GM18511 (cell line): ENCODE results near the gene ATP5F1D.

Experiments
- ATAC-seq: cut with Tn5 transposase; IDR thresholded peaks from one replicate; pipeline ENCODE4 v1.9.1; 2021; ENCODE audit warnings: mild to moderate bottlenecking, moderate library complexity; ENCODE audit not compliant: unreplicated experiment

The ATP5F1D gene

GRCh38 chr19:1220477-1220930 is 21.0 kb upstream of the ATP5F1D start:
- ATAC-seq = no peak

DNA sequence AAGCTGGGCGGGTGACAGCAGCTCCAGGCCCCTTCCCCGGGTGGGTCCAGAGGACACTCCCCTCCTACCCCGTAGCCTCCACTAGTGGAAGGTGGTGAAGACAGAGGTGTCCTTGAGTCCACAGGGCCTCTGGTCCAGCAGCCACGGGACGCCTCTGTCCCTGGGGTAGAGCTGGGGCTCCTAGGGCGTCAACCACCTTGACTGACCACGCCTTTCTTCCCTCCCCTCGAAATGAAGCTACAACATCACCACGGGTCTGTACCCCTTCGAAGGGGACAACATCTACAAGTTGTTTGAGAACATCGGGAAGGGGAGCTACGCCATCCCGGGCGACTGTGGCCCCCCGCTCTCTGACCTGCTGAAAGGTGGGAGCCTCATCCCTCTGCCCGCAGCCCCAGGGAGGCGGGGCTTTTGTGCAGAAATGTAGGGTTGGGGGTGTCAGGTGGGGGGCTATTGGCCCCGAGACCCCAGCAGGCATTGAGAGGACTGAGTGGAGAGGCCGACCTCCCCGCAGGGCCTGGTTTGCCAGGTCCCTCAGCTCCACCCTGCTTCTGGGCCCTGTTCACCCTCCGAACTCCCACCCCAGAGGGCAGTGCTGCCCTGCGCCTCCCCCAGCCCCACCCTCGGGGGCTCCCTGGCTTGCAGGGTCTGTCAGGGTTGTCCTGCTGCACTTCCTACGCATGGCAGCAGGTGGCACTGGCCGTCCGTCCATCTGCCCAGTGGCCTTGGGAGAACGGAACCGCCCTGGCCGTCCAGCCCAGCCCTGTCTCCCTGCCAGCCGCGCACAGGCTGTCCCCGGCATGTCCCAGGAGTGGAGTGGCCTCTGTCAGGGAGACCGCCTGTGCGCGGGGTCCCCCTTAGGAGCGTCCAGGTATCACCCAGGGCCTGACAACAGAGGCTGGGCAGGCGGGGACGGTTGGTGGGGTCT is 20.3 kb upstream of the ATP5F1D start:
- no peak for ATAC-seq

DNA sequence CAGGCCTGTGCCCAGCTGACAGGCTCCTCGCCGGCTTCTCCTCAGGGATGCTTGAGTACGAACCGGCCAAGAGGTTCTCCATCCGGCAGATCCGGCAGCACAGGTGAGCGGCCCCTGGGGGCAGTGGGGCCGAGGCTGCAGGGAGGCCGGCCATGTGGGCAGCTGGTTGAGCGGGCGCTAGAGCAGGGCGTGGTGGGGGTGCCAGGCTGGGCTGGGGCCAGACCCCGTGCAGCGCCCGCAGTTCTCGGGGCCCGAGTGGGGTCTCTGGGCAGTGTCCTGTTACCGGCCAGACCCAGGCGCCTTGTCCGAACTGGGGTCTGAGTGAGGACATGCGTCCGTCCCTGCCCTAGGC is 19.7 kb upstream of the ATP5F1D start:
- no peak for ATAC-seq

- no peak for ATAC-seq
These were observed 19.2 kb upstream of the ATP5F1D start for GRCh38 chr19:1222394-1222793.

DNA sequence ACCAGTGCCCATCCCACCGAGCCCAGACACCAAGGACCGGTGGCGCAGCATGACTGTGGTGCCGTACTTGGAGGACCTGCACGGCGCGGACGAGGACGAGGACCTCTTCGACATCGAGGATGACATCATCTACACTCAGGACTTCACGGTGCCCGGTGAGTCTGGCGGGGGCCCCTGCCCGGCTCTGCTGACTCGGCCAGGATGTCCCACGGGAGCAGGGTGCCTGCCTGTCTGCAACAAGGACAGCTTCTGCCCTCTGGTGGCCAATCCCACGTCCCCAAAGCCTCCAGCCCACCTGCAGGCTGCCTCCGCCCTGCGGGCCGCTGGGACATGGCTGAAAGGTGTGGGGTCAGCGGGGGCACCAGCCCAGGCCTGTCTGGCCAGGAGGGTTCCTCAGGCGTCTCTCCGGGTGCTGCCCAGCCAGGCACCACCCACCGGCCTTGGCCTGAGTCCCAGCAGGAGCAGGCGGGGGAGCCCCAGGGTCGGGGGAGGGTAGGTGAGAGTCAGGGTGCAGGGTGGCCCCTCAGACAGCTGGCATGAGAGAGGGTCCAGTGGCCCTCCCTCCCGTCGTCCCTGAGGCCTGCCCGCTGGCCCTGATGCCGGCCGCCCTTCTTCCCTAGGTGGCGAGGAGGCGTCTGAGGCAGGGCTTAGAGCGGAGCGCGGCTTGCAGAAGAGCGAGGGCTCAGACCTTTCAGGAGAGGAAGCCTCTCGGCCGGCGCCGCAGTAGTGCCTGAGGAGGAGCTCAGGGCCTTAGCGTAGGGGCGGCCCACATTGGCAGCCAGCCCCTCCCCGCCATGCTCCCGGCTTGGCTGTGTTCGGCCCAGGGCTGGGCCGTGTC is 18.3 kb upstream of the ATP5F1D start:
- no peak for ATAC-seq

DNA sequence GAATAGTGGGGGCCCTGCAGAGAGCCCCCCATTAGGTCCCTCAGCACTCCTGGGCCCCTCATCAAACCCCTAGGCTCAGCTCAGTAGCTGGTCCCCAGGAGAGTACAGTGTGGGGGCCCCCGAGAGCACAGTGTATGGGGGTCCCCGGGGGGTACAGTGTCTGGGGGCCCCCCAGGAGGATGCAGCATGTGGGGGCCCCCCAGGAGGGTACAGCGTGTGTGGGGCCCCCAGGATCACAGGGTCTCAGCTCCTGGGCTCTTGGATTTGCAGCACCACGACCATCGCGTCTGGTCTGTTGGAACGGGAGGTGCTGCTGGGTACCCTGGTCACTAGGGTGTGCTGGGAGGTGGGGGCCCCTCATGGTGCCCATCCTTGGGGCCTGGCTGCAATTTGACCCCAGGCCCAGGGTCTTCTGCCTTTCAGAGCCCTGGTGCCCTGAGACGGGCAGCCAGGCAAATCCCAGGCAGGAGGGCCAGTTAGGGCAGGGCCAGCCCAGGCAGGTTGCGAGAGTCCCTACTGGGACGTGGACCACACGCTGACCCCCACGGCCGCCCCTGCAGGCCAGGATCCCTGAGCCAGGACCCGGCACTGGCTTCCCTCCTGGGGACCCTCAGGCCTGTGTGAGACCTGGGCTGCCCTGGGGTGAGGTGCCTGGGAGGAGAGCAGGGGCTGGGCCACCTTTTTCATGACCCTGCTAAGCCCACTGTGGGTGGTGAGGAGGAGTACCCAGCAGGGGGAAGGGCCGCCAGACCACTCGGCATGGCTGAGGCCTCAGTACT is 17.3 kb upstream of the ATP5F1D start:
- ATAC-seq = no peak

- no peak for ATAC-seq
These were observed 16.7 kb upstream of the ATP5F1D start for GRCh38 chr19:1224847-1225246.

DNA sequence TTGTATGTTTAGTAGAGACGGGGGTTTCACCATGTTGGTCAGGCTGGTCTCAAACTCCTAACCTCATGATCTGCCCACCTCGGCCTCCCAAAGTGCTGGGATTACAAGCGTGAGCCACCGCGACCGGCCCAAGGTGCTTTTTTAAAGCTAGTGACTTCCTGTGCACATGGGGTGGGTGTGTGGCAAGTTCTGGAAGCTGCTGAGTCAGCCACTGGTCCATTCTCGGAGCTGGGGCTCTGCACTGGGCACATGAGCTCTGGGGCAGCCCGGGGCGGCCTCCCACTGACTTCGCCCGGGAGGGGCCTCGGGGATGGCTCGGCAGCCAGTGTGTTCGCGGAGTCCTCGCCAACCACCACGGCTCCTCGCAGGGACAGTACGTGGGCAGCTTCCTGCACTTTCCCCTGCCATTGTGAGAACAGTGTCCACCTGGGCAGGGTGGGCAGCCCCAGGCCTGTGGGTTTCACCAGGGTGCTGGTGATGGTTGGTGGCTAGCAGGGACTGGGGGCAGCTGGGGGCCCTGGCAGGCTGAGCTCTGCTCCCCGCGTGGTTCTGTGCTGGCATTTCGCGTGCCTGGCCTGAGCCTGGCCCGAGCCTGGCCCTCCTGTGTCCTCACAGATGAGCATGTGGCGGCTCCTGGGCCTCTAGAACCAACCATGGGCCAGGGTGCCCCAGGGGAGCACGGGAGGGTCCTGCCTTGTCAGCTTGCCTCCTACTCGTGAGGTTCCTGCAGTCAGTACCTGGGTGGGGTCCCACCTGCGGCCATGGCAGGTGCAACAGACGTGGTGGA is 15.9 kb upstream of the ATP5F1D start:
- no peak for ATAC-seq

DNA sequence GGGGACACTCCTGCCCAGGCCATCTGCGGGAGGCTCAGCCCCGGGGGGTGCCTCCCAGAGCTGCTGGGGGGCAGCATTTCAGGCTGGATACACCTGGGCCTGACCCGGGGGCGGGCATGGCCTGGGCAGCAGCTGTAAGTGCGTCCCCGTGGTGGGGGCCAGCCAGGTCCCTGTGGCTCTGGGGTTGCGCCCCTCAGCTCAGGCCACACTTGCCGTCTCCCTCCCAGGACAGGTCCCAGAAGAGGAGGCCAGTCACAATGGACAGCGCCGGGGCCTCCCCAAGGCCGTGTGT is 15.4 kb upstream of the ATP5F1D start:
- ATAC-seq = no peak

GRCh38 chr19:1226522-1227303 is 14.8 kb upstream of the ATP5F1D start:
- no peak for ATAC-seq

DNA sequence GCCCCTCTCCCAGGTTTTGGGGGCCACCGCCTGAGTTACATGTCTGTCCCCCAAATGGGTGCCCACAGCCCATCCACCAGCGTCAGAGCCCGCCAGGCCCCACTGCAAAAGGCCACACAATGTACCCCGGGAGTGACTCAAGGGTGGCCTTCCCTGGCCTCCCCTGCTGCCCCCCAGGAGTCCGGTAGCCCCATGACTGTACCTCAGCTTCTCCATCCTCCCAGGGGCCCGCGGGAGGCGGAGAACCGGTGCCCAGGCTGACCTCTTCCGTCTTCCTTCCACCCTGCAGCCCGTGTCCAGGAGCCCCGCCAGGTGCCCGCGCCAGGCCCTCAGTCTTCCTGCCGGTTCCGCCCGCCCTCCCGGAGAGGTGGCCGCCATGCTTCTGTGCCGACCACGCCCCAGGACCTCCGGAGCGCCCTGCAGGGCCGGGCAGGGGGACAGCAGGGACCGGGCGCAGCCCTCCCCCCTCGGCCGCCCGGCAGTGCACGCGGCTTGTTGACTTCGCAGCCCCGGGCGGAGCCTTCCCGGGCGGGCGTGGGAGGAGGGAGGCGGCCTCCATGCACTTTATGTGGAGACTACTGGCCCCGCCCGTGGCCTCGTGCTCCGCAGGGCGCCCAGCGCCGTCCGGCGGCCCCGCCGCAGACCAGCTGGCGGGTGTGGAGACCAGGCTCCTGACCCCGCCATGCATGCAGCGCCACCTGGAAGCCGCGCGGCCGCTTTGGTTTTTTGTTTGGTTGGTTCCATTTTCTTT is 14.1 kb upstream of the ATP5F1D start:
- ATAC-seq = no peak

DNA sequence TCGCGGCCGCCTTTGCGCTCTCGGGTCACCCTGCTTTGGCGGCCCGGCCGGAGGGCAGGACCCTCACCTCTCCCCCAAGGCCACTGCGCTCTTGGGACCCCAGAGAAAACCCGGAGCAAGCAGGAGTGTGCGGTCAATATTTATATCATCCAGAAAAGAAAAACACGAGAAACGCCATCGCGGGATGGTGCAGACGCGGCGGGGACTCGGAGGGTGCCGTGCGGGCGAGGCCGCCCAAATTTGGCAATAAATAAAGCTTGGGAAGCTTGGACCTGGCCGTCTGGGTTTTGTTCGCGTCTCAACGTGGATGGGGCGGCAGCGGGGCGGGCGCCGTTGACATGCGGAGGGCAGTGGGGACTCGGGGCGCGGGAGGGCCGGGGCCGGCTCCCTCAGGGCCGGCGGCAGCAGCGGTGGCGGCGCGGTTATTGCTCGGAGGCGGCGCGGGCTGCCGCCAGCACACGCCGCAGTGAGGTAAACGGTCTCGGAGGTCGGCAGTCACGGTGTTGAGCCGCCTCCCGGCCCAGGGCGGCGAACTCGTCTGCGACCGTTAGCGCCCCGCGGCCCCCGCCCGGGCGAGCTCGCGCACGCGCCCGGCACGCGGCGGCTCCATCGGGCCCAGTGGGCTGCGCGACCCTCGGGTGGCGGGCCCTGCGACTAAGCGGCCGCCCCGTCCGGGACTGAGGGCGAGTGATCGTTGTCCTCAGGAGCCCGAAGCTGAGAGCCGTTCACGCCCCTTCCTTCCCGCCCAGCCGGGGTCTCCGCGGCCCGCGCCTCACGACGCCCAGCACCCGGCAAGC is 13.2 kb upstream of the ATP5F1D start:
- no peak for ATAC-seq

GRCh38 chr19:1229056-1229923 is 12.3 kb upstream of the ATP5F1D start:
- no peak for ATAC-seq

DNA sequence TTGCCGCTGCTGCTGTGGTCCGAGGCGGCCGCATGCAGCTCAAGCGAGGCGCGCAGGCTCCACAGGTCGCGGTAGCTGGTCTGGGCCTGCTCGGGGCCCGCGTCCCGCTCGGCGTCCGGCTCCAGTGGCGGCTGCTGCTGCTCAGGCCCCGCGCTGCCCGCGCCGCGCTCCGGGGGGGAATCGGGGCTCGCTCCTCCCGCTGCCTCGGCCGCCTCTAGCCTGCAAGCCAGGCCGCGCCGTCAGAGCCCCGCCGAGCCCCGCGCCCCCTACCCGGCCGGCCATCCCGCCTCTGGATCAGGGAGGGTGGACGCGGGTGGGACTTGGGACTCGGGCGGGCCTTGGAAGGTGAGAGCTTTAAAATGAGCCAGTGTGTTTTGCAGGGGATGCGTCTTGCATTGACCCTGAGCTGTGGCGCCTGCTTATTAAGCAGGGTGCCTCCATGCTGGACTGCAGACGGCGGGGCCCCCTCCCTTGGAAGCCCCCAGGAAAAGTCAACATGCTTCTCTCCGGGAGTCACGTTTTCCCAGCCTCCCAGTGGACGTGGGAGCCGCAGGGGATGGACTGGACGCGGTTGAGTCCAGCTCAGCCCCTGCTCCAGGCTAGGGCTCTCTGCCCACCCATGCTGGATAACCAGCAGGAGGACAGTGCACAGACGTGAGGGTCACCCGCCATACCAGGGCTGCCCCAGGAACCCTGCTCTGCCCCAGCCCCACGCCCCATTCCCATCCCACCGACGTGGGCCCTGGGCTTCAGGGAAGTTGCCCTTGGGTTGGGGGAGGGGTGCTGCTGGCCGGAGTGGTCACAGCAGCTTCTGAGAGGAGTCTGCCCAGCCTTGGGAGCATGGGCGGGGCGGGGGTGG is 11.4 kb upstream of the ATP5F1D start:
- ATAC-seq = no peak

GRCh38 chr19:1230783-1231489 is 10.6 kb upstream of the ATP5F1D start:
- ATAC-seq = no peak
